ENCODE measurements around the gene PELO.

Gene PELO

DNA sequence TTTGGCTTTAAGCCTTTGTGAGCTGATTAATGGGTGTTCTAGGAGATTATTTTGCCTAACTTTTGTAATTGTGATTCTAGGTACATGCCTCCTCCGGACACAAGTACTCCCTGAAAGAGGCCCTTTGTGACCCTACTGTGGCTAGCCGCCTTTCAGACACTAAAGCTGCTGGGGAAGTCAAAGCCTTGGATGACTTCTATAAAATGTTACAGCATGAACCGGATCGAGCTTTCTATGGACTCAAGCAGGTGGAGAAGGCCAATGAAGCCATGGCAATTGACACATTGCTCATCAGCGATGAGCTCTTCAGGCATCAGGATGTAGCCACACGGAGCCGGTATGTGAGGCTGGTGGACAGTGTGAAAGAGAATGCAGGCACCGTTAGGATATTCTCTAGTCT lies 13.6 kb downstream of the PELO start:
- DNase-seq (ENCODE audit: low read depth, low spot score), result no peak
- H3K4me1 ChIP-seq (ENCODE audit: insufficient read depth, insufficient read length), result peaks cover 4% of the 10 kb centered on the region
- no peaks in the 10 kb centered on the region for H3K27me3 ChIP-seq (ENCODE audit: insufficient read depth, insufficient read length)
- H3K9me3 ChIP-seq (ENCODE audit: insufficient read depth, low read length), result no peaks in the 10 kb centered on the region
- peak overlapping the region; percentile 15 for H3K4me3 ChIP-seq (ENCODE audit: insufficient read length, low read depth)
- TF ChIP-seq SUZ12 (IDR thresholded peaks at IDR 0.05; ENCODE audit: extremely low read depth, insufficient read depth, insufficient read length), result no peak
- TF ChIP-seq YY1 (IDR thresholded peaks at IDR 0.05; ENCODE audit: insufficient read depth, insufficient read length), result no peak
- TF ChIP-seq ZNF274 (IDR thresholded peaks at IDR 0.05; ENCODE audit: low read depth, low read length), result no peak
- H3K9ac ChIP-seq (ENCODE audit: insufficient read length, low read depth), result no peak overlapping the region
- H3K36me3 ChIP-seq (ENCODE audit: insufficient read depth, insufficient read length, low read length), result peaks cover 29% of the 10 kb centered on the region

DNA sequence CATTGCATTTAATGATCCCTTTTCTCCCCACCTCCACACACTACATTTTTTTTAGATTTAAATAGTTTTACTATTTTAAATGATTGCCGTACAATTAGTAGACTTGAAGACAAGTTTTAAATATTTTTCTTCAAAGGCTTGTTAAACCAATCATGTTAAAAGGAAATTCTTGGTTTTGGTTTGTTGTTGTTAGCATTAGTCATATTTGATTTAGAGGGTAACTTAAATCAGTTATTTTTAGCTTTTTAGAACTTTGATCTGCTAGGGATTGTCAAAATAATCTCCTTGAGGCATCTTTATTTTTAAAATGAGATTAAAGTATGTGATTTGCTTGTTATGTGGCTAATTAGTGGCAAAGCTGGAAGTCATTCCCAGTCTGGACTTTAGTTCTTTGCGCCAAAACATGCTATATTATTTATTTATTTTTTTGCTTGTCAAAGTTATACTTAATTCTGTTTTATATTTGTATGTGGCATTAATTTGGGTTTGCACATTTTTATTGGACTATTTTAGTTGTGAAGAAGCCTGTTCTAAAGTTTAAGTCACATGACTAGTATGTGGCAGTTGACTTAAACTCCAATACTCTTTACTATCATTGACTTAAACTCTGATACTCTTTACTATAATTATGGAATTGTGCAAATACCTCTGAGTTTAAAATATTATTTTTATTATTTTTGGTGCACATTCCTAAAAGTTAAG lies 14.7 kb downstream of the PELO start:
- Histone ChIP-seq H3K9ac (ENCODE audit: insufficient read length, low read depth) (no peak overlapping the region), H3K4me3 (ENCODE audit: insufficient read length, low read depth) (no peak overlapping the region), H3K4me1 (ENCODE audit: insufficient read depth, insufficient read length) (peaks cover 4% of the 10 kb centered on the region), H3K27me3 (ENCODE audit: insufficient read depth, insufficient read length) (no peaks in the 10 kb centered on the region), H3K36me3 (ENCODE audit: insufficient read depth, insufficient read length, low read length) (peaks cover 29% of the 10 kb centered on the region), H3K9me3 (ENCODE audit: insufficient read depth, low read length) (no peaks in the 10 kb centered on the region)
- DNase-seq (ENCODE audit: low read depth, low spot score), result no peak
- no peak for TF ChIP-seq ZNF274 (IDR thresholded peaks at IDR 0.05; ENCODE audit: low read depth, low read length)
- TF ChIP-seq SUZ12 (IDR thresholded peaks at IDR 0.05; ENCODE audit: extremely low read depth, insufficient read depth, insufficient read length), result no peak
- no peak for TF ChIP-seq YY1 (IDR thresholded peaks at IDR 0.05; ENCODE audit: insufficient read depth, insufficient read length)

DNA sequence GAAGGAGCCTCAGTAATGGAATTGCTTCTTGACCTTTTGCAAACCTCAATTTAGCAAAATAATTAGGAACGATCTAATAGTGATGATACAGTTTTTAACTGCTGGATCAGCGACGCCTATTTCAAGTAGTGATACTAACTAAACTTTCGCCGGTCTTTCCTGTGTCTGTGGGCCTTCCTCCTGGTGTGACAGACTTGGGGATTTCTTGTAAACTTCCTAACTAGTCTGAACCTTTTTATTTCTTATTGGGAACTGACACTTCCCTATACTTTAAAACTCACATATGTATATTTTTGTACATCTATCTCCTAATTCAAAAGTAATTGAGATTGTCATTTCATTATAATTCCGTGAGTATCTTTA lies 15.2 kb downstream of the PELO start:
- TF ChIP-seq YY1 (IDR thresholded peaks at IDR 0.05; ENCODE audit: insufficient read depth, insufficient read length) (no peak), ZNF274 (IDR thresholded peaks at IDR 0.05; ENCODE audit: low read depth, low read length) (no peak), SUZ12 (IDR thresholded peaks at IDR 0.05; ENCODE audit: extremely low read depth, insufficient read depth, insufficient read length) (no peak)
- Histone ChIP-seq H3K4me3 (ENCODE audit: insufficient read length, low read depth) (no peak overlapping the region), H3K36me3 (ENCODE audit: insufficient read depth, insufficient read length, low read length) (peaks cover 29% of the 10 kb centered on the region), H3K9ac (ENCODE audit: insufficient read length, low read depth) (no peak overlapping the region), H3K4me1 (ENCODE audit: insufficient read depth, insufficient read length) (peaks cover 4% of the 10 kb centered on the region), H3K27me3 (ENCODE audit: insufficient read depth, insufficient read length) (no peaks in the 10 kb centered on the region), H3K9me3 (ENCODE audit: insufficient read depth, low read length) (no peaks in the 10 kb centered on the region)
- no peak for DNase-seq (ENCODE audit: low read depth, low spot score)

DNA sequence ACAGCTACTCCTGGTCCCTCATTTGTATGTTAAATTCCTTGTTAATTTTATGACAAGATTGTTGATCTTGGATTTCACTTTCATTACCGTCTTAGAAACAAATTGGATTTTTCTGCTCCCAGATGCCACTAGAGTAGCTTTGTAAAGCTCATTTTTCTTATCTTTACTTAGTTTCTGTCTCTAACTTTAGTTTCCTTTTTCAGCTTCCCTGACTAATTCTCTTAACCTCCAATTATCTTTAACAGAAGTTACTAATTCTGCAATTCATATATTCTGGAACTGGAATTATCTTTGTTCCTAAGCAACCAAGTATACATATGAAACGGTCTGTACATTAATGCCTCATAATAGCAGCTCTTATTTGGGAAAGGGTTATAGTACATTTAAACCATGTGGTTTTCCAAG lies 16.7 kb downstream of the PELO start:
- TF ChIP-seq SUZ12 (IDR thresholded peaks at IDR 0.05; ENCODE audit: extremely low read depth, insufficient read depth, insufficient read length), result no peak
- TF ChIP-seq YY1 (IDR thresholded peaks at IDR 0.05; ENCODE audit: insufficient read depth, insufficient read length), result no peak
- no peak for TF ChIP-seq ZNF274 (IDR thresholded peaks at IDR 0.05; ENCODE audit: low read depth, low read length)
- Histone ChIP-seq H3K9ac (ENCODE audit: insufficient read length, low read depth) (no peak overlapping the region), H3K4me3 (ENCODE audit: insufficient read length, low read depth) (no peak overlapping the region), H3K27me3 (ENCODE audit: insufficient read depth, insufficient read length) (no peaks in the 10 kb centered on the region), H3K9me3 (ENCODE audit: insufficient read depth, low read length) (no peaks in the 10 kb centered on the region), H3K36me3 (ENCODE audit: insufficient read depth, insufficient read length, low read length) (peaks cover 29% of the 10 kb centered on the region), H3K4me1 (ENCODE audit: insufficient read depth, insufficient read length) (peaks cover 4% of the 10 kb centered on the region)
- no peak for DNase-seq (ENCODE audit: low read depth, low spot score)

DNA sequence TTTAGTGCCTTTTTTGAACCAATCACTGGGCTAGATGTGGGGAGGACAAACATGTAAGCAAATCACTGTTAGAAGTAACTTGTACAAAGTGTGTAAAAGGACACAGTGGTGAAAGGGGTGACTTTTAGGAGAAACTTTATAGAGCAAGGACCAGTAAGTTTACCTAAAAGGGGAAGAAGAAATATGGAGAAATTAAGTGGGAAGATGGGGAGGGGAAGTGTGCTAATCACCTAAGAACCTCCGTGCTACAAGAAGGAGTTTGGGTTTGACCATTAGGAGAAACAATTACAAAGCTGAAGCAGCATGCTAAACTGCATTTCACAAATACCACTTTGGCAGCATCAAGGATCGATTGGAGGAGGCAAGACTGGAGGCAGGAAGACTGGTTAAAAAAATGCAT lies 17.3 kb downstream of the PELO start:
- Histone ChIP-seq H3K27me3 (ENCODE audit: insufficient read depth, insufficient read length) (no peaks in the 10 kb centered on the region), H3K4me3 (ENCODE audit: insufficient read length, low read depth) (no peak overlapping the region), H3K4me1 (ENCODE audit: insufficient read depth, insufficient read length) (peaks cover 4% of the 10 kb centered on the region), H3K9ac (ENCODE audit: insufficient read length, low read depth) (no peak overlapping the region), H3K36me3 (ENCODE audit: insufficient read depth, insufficient read length, low read length) (peaks cover 29% of the 10 kb centered on the region), H3K9me3 (ENCODE audit: insufficient read depth, low read length) (no peaks in the 10 kb centered on the region)
- no peak for DNase-seq (ENCODE audit: low read depth, low spot score)
- no peak for TF ChIP-seq YY1 (IDR thresholded peaks at IDR 0.05; ENCODE audit: insufficient read depth, insufficient read length)
- no peak for TF ChIP-seq ZNF274 (IDR thresholded peaks at IDR 0.05; ENCODE audit: low read depth, low read length)
- TF ChIP-seq SUZ12 (IDR thresholded peaks at IDR 0.05; ENCODE audit: extremely low read depth, insufficient read depth, insufficient read length), result no peak

DNA sequence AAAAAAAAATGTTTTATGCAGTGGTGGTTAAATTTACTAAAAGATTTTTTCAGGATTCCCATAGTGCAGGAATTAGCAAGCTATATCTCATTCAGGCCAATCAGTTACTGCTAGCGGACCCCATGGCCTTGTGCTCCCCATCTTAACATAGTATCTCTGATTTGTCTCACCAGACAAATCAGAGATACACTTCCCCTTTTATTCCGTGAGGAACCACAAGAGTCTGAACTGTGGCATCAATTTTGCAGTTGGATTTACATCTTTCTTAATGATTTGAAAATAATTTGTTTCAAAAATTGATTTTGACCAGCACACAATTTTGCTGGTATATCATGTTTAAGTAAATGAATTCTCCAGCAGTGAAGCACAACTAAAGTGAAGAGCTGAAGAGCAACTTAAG lies 17.9 kb downstream of the PELO start:
- no peaks in the 10 kb centered on the region for H3K27me3 ChIP-seq (ENCODE audit: insufficient read depth, insufficient read length)
- peaks cover under 1% of the 10 kb centered on the region for H3K4me1 ChIP-seq (ENCODE audit: insufficient read depth, insufficient read length)
- no peaks in the 10 kb centered on the region for H3K9me3 ChIP-seq (ENCODE audit: insufficient read depth, low read length)
- peaks cover 26% of the 10 kb centered on the region for H3K36me3 ChIP-seq (ENCODE audit: insufficient read depth, insufficient read length, low read length)
- H3K4me3 ChIP-seq (ENCODE audit: insufficient read length, low read depth), result no peak overlapping the region
- H3K9ac ChIP-seq (ENCODE audit: insufficient read length, low read depth), result no peak overlapping the region
- DNase-seq (ENCODE audit: low read depth, low spot score), result no peak
- TF ChIP-seq ZNF274 (IDR thresholded peaks at IDR 0.05; ENCODE audit: low read depth, low read length), result no peak
- no peak for TF ChIP-seq YY1 (IDR thresholded peaks at IDR 0.05; ENCODE audit: insufficient read depth, insufficient read length)
- no peak for TF ChIP-seq SUZ12 (IDR thresholded peaks at IDR 0.05; ENCODE audit: extremely low read depth, insufficient read depth, insufficient read length)

DNA sequence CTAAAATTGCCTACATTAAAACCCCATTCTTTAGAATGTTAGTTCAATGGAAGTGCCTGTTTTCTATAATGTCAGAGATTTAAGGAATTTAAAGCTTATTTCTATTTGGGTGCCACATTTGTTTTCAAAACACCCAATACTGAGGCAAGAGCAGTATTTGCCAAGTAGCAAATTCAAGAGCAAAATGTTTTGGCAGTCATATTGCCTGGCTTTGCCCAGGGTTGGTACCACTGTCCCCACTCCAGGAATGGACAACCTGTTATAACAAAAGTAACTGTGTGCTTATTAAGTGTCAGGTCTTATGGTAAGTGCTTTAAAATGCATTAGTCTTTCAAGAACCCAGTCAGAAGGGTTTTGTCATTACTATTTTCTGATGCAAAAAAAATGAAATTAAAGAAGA lies 19.3 kb downstream of the PELO start:
- Histone ChIP-seq H3K9me3 (ENCODE audit: insufficient read depth, low read length) (no peaks in the 10 kb centered on the region), H3K9ac (ENCODE audit: insufficient read length, low read depth) (no peak overlapping the region), H3K36me3 (ENCODE audit: insufficient read depth, insufficient read length, low read length) (peaks cover 15% of the 10 kb centered on the region), H3K4me1 (ENCODE audit: insufficient read depth, insufficient read length) (no peaks in the 10 kb centered on the region), H3K4me3 (ENCODE audit: insufficient read length, low read depth) (no peak overlapping the region), H3K27me3 (ENCODE audit: insufficient read depth, insufficient read length) (no peaks in the 10 kb centered on the region)
- TF ChIP-seq YY1 (IDR thresholded peaks at IDR 0.05; ENCODE audit: insufficient read depth, insufficient read length) (no peak), ZNF274 (IDR thresholded peaks at IDR 0.05; ENCODE audit: low read depth, low read length) (no peak), SUZ12 (IDR thresholded peaks at IDR 0.05; ENCODE audit: extremely low read depth, insufficient read depth, insufficient read length) (no peak)
- DNase-seq (ENCODE audit: low read depth, low spot score), result no peak

All from NT2/D1 (cell line).